ENCODE data around the gene WDR73. TPM values are rescaled to one million over a fixed set of nuclear protein-coding genes. Genes with fewer than 3 reads are reported as not detected.

Gene WDR73
- total RNA-seq, 1 experiment from 2014 or later, result 29.5 TPM

DNA sequence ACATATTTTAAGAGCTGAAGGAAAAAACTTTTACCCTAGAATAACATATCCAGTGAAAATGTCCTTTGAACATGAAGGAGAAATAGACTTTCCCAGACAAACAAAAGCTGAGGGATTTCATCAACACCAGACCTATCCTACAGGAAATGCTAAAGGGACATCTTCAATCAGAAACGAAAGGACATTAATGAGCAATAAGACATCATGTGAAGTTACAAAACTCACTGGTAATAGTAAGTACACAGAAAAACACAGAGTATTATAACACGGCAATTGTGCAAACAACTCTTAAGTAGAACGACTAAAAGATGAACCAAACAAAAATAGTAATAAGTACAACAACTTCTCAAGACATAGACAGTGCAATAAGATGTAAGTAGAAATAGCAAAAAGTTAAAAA, 56.8 kb downstream of the WDR73 start:
- Histone ChIP-seq H3K4me1 (replicated peaks; ENCODE audit: insufficient read depth) (peaks cover 6% of the 10 kb centered on the region), H3K4me3 (no peak overlapping the region), H2AFZ (no peak overlapping the region), H4K20me1 (ENCODE audit: insufficient read depth) (no peaks in the 10 kb centered on the region), H3K36me3 (ENCODE audit: low read depth) (no peaks in the 10 kb centered on the region), H3K9me2 (ENCODE audit: insufficient read depth) (no peaks in the 10 kb centered on the region), H3K4me2 (no peak overlapping the region), H3K27ac (no peak overlapping the region), H3F3A (ENCODE audit: insufficient read depth, low read depth) (peaks cover 13% of the 10 kb centered on the region; the same call in 1 of the 2 replicates), H3K27me3 (ENCODE audit: insufficient read depth, low read depth) (no peaks in the 10 kb centered on the region), H3K9me3 (ENCODE audit: insufficient read depth, low read depth) (no peaks in the 10 kb centered on the region; the same call in 1 of the 2 replicates), H3K79me2 (ENCODE audit: low read depth) (0 out of 2 replicates have a peak, but pooled peaks cover 4% of the 10 kb centered on the region)
- DNase-seq, result no peak
- intact Hi-C loops (cut with micrococcal nuclease; ENCODE audit: unreplicated experiment), result no loop called here
- POLR2A ChIA-PET (ENCODE audit: unreplicated experiment), result no interaction called here
- CTCF ChIA-PET, result no interaction called here
- no TSS peak for BruUV-seq (replicated peaks)
- TF ChIP-seq, protein P1, sequence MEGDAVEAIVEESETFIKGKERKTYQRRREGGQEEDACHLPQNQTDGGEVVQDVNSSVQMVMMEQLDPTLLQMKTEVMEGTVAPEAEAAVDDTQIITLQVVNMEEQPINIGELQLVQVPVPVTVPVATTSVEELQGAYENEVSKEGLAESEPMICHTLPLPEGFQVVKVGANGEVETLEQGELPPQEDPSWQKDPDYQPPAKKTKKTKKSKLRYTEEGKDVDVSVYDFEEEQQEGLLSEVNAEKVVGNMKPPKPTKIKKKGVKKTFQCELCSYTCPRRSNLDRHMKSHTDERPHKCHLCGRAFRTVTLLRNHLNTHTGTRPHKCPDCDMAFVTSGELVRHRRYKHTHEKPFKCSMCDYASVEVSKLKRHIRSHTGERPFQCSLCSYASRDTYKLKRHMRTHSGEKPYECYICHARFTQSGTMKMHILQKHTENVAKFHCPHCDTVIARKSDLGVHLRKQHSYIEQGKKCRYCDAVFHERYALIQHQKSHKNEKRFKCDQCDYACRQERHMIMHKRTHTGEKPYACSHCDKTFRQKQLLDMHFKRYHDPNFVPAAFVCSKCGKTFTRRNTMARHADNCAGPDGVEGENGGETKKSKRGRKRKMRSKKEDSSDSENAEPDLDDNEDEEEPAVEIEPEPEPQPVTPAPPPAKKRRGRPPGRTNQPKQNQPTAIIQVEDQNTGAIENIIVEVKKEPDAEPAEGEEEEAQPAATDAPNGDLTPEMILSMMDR (conservative IDR thresholded peaks at IDR 0.05), result no peak
- TF ChIP-seq EZH2 (IDR thresholded peaks at IDR 0.05; ENCODE audit: low read depth), result no peak

DNA sequence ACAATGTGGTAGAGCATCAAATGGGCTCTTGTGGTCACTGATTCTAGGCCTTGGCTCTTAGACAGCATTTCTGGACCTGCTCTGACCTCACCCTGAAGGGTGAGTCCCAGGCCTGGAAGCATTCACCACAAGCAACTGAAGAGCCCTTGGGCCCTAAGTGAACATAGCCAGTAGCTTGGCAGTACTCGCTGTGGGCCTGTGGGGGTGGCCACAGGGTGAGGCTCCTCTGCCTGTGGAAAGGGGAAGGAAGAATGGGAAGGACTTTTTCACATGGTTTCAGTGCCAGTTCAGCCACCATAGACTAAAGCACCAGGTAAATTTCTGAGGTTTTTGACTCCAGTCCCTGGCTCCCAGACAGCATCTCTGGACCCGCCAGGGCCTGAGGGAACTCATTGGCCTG, 58.4 kb downstream of the WDR73 start:
- H3K79me2 ChIP-seq (ENCODE audit: low read depth), result no peaks in the 10 kb centered on the region
- no peak overlapping the region for H3K4me2 ChIP-seq
- peaks cover 13% of the 10 kb centered on the region; the same call in 1 of the 2 replicates for H3F3A ChIP-seq (ENCODE audit: insufficient read depth, low read depth)
- H3K9me2 ChIP-seq (ENCODE audit: insufficient read depth), result no peaks in the 10 kb centered on the region
- no peaks in the 10 kb centered on the region for H3K27me3 ChIP-seq (ENCODE audit: insufficient read depth, low read depth)
- H4K20me1 ChIP-seq (ENCODE audit: insufficient read depth), result no peaks in the 10 kb centered on the region
- no peak overlapping the region for H2AFZ ChIP-seq
- no peak overlapping the region for H3K27ac ChIP-seq
- no peaks in the 10 kb centered on the region for H3K36me3 ChIP-seq (ENCODE audit: low read depth)
- no peak overlapping the region for H3K4me3 ChIP-seq
- BruUV-seq (replicated peaks), result no TSS peak
- ChIA-PET POLR2A (ENCODE audit: unreplicated experiment) (no interaction called here), CTCF (no interaction called here)
- intact Hi-C loops (cut with micrococcal nuclease; ENCODE audit: unreplicated experiment), result no loop called here
- TF ChIP-seq EZH2 (IDR thresholded peaks at IDR 0.05; ENCODE audit: low read depth), result no peak
- TF ChIP-seq, protein P1 (conservative IDR thresholded peaks at IDR 0.05), result no peak
- H3K4me1 ChIP-seq (replicated peaks; ENCODE audit: insufficient read depth), result no peaks in the 10 kb centered on the region
- no peak for DNase-seq
- H3K9me3 ChIP-seq (ENCODE audit: insufficient read depth, low read depth), result no peaks in the 10 kb centered on the region; the same call in 1 of the 2 replicates

DNA sequence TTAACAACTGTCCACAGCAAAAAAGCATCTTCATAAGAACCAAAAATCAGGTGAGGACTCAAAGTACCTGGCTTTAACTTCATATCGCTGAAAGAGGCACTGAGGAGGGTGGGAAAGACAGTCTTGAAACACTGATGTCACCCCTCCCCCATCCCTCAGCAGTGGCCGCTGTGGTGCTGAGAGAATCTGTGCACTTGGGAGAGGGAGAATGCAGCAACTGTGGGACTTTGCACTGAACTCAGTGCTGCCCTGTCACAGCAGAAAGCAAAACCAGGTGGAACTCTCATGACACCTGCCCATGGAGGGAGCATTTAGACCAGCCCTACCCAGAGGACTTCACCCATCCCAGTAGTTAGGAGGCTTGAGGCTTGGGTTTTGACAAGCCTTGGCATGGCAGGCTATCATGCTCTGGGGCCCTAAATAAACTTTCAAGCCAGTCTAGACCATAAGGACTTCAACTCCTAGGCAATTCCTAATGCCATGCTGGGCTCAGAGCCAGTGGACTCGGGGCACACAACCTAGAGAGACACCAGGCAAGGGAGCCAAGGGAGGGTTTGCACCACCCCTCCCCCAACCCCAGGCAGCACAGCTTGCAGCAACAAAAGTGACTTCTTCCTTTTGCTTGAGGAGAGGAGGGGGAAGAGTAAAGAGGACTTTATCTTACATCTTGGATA, 59.3 kb downstream of the WDR73 start:
- TF ChIP-seq EZH2 (IDR thresholded peaks at IDR 0.05; ENCODE audit: low read depth), result no peak
- TF ChIP-seq, protein P1 (conservative IDR thresholded peaks at IDR 0.05), result no peak
- no peaks in the 10 kb centered on the region; the same call in 1 of the 2 replicates for H3K9me3 ChIP-seq (ENCODE audit: insufficient read depth, low read depth)
- no peak overlapping the region for H3K4me3 ChIP-seq
- no peaks in the 10 kb centered on the region for H3K4me1 ChIP-seq (replicated peaks; ENCODE audit: insufficient read depth)
- no peaks in the 10 kb centered on the region for H3K36me3 ChIP-seq (ENCODE audit: low read depth)
- H2AFZ ChIP-seq, result no peak overlapping the region
- no TSS peak for BruUV-seq (replicated peaks)
- H3K27ac ChIP-seq, result no peak overlapping the region
- intact Hi-C loops (cut with micrococcal nuclease; ENCODE audit: unreplicated experiment), result no loop called here
- H3K79me2 ChIP-seq (ENCODE audit: low read depth), result no peaks in the 10 kb centered on the region
- ChIA-PET CTCF (no interaction called here), POLR2A (ENCODE audit: unreplicated experiment) (no interaction called here)
- H3K27me3 ChIP-seq (ENCODE audit: insufficient read depth, low read depth), result no peaks in the 10 kb centered on the region
- no peak for DNase-seq
- H4K20me1 ChIP-seq (ENCODE audit: insufficient read depth), result no peaks in the 10 kb centered on the region
- H3K4me2 ChIP-seq, result no peak overlapping the region
- peaks cover 7% of the 10 kb centered on the region; the same call in 1 of the 2 replicates for H3F3A ChIP-seq (ENCODE audit: insufficient read depth, low read depth)
- no peaks in the 10 kb centered on the region for H3K9me2 ChIP-seq (ENCODE audit: insufficient read depth)
